RPMI7951 (cell line): ENCODE measurements around the gene DPY19L1. TPM values are rescaled to one million over a fixed set of nuclear protein-coding genes. Genes with fewer than 3 reads are reported as not detected.
"Not testable (repeated sequence)": the region's sequence is repeated elsewhere in the genome, so short reads cannot be mapped to it uniquely, and the experiment has no call there.

Experiments used
- DNase-seq: peaks from one replicate; pipeline ENCODE4 v3.0.0-alpha.2; 2012; ENCODE audit warnings: low read depth
- total RNA-seq: library from RNA; depleted of rRNA; stranded (reverse); fragments of >200 nt; shearing (Covaris generic); gene quantifications from 2 replicates; pipeline ENCODE4 v1.2.3, GENCODE V29; 2014; rRNA removed

The DPY19L1 gene
- 47.7 and 52.6 TPM in 2 replicates for total RNA-seq

- no peak for DNase-seq
Observed at GRCh38 chr7:35037211-35037525, at the start of gene DPY19L1. DPY19L1 (minus strand) TSS chr7:35037485; CDS start chr7:35037394, 91 bp downstream.

GRCh38 chr7:35079517-35079916, 42.2 kb upstream of the DPY19L1 start:
- not testable (repeated sequence) for DNase-seq

GRCh38 chr7:35074008-35074407, 36.7 kb upstream of the DPY19L1 start:
- not testable (repeated sequence) for DNase-seq

DNA sequence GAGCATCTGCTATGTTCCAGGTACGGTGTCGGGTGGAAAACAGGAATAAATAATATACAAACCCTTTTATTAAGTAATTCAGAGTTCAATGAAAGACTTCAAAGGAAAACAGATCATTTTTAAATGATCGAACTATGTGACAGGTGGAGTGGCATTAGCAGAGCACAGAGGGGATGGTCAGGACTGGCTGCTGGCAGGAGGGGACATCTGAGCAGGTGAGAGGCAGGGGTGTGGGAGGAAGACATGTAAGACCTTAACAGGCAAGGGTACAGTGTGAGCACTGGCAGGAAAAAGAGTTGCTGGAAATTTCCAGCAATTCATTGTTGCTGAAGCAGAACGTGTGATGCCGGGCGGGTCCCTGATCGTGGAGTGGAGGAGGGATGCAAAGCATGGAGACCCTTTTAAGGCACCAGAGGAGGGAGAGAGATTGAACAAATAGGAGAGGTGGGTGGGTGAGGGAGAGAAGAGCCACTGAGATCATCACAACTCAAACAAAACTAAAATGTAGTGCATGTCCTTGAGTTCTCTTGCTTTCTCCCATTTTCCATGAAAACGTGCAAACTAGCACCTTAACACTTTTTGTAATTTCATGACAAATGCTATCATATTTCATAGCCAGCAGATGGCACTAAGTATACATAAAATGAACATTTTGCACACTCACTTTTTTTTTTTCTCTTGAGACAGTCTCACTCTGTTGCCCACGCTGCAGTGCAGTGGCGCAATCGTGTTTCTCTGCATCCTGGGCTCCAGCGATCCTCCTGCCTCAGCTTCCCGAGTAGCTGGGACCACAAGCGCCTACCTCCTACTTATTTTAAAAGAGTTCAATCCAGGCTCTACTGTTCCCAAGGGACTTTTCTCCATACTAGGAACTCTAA, 35.9 kb upstream of the DPY19L1 start:
- DNase-seq, result peak; percentile 49

DNA sequence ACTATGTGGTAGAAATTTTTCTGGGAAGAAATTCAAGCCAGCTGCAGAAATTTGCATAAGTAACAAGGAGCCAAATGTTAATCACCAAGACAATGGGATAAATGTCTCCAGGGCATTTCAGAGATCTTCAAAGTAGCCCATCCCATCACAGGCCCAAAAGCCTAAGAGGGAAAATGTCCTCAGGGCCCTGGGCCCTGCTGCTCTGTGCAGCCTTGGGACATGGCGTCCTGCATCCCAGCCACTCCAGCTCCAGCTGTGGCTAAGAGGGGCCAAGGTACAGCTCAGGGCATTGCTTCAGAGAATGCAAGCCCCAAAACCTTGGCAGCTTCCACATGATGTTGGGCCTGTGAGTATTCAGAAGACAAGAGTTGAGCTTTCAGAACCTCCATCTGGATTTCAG, 31.8 kb upstream of the DPY19L1 start:
- DNase-seq, result not testable (repeated sequence)

DNA sequence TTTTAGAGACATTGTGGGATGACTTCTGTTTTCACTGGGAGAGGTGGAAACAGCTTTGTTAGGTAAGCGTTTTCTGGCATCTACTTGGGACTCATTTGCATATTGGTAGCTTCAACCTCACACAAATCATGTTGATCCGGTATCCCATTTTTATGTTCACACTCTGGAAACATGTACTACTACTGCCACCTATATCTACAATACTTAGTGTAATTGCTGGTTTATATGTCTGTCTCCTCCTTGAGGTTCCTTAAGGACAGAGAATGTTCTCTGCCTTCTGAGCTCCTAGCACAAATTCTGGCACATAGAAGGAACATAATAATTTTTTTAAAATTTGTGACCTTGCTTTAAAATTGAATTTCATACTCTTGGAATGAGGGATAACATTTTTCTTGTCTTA, 28.1 kb upstream of the DPY19L1 start:
- DNase-seq, result not testable (repeated sequence)

GRCh38 chr7:35058571-35058970, 21.3 kb upstream of the DPY19L1 start:
- not testable (repeated sequence) for DNase-seq

GRCh38 chr7:35057505-35058451, 20.5 kb upstream of the DPY19L1 start:
- peak; percentile 54 for DNase-seq

DNA sequence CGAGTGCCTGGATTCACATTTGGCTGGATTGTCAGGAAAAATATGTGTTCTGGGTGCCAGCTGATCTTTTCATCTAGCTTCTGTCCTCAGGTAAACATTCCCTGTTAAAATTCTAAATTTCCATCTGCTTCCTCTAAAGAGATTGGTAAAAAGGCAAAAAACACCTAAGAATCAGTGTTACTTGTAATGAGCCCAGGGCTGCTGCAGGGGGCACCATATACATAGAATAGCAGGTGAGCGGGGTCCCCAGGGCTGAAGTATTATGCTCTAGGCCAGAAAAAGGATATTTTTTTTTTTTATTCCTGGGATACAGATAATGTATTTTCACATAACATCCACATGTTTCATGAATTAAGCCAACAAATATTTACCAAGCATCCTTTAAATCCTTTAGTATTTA, 18.4 kb upstream of the DPY19L1 start:
- DNase-seq, result not testable (repeated sequence)

DNA sequence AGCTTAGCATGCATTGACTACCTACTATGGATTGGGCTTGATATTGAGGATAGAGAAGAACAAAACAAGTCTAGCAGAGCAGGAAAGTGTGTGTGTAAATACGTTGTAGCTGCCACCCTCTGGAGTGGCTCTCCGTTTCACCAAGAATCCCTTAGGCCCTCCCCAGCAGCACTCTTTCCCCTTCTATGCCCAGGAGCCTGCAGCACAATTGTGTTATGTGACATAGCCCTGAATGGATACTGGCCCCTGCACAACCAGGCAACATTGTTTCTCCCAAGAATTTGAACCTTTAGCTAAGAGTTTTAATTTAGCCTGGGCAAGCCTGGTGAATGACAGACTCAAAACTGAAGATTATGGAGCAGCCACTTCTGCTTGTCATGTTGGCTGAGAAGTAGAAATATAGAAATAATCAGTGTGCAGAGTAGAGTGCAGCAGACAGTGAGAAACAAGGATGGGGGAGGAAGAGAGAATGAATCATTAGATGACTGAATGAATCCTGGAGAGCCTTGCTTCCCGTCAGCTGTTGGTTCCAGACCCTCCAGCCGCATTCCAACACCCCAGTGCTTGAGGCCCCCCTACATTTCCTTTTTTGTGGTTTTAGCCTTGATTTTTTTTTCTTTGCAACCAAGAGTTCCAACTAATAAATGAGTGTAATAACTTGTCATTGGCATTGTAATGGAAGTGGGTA, 16.3 kb upstream of the DPY19L1 start:
- peak; percentile 71 for DNase-seq

GRCh38 chr7:35048390-35048789, 11.1 kb upstream of the DPY19L1 start:
- not testable (repeated sequence) for DNase-seq

DNA sequence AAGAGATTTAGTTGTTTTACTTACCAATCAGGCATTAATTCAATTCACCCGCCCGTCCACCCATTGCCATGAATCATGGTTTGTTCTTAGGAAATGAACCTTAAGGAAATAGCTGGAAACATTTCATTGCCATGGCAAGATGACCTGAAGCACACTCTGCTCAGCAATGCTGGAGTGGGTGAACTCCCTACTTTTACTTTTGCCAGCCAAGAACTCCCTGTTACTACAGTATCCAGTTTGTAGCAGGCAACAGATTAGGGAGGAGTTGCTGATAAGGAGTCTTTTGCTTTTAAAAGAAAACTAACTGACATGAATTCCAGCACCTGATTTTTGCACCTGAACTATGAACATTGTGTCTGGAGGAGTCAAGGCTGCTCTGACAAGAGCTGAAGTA, 10.6 kb upstream of the DPY19L1 start:
- not testable (repeated sequence) for DNase-seq

- DNase-seq, result not testable (repeated sequence)
Observed at GRCh38 chr7:35047263-35047911, 10.1 kb upstream of the DPY19L1 start.

- not testable (repeated sequence) for DNase-seq
Observed at GRCh38 chr7:35043301-35043700, 6.0 kb upstream of the DPY19L1 start.

DNA sequence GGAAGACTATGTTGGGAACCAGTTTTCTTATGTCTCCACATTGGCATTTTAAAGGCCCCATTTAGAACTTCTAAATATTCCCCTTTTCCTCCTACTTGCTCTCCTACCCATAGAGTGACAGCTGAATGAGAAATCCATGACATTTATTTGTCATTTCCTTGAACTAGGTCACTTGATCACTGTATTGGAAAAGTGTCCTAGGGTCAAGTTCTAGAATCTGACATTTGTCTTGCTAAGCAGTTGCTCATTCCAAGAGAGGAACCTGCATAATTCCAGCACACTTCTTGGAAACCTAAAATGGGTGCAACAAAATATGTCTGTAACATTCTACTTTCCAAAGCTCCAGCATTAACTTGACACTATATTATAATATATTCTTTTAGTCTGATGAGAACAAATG, 3.6 kb upstream of the DPY19L1 start:
- DNase-seq, result no peak

- DNase-seq, result no peak
Observed at GRCh38 chr7:35039343-35039742, 2.1 kb upstream of the DPY19L1 start.

DNA sequence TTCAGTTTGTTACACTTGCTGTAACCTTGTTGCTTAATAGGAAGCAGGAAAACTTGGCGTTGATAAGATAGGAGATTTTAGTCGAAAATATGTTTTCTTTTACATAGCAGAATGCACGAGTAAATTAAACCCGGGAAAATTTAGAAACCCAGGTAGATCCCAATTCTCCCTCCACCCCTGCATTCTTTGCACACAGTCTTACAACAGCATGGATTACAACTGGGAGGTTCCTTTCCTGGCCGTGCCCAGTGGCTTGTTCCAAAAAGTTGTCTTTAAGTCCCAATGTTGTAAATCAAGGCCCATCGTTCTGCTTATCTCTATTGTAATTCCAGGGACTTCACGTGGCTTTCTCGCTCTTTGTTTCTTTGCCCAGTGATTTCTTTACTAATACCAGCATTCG, 1.1 kb upstream of the DPY19L1 start:
- no peak for DNase-seq

GRCh38 chr7:35037526-35038341, 449 bp upstream of the DPY19L1 start:
- DNase-seq, result peak; percentile 95

GRCh38 chr7:35036361-35037171, 719 bp downstream of the DPY19L1 start:
- DNase-seq, result peak; percentile 80
